Stimulated activated CD8-positive, alpha-beta memory T cell treated with anti-CD3 and anti-CD28 coated beads, Interleukin-15, amount 100 ng/mL, for 1 hour (primary cell): ENCODE data around the gene AK1.
"Not testable (repeated sequence)": the region's sequence is repeated elsewhere in the genome, so short reads cannot be mapped to it uniquely, and the experiment has no call there.

Experiments
- DNase-seq: peaks from one replicate; pipeline ENCODE4 v3.0.0-alpha.2; 2020; ENCODE audit warnings: low read depth

AK1 gene

DNA sequence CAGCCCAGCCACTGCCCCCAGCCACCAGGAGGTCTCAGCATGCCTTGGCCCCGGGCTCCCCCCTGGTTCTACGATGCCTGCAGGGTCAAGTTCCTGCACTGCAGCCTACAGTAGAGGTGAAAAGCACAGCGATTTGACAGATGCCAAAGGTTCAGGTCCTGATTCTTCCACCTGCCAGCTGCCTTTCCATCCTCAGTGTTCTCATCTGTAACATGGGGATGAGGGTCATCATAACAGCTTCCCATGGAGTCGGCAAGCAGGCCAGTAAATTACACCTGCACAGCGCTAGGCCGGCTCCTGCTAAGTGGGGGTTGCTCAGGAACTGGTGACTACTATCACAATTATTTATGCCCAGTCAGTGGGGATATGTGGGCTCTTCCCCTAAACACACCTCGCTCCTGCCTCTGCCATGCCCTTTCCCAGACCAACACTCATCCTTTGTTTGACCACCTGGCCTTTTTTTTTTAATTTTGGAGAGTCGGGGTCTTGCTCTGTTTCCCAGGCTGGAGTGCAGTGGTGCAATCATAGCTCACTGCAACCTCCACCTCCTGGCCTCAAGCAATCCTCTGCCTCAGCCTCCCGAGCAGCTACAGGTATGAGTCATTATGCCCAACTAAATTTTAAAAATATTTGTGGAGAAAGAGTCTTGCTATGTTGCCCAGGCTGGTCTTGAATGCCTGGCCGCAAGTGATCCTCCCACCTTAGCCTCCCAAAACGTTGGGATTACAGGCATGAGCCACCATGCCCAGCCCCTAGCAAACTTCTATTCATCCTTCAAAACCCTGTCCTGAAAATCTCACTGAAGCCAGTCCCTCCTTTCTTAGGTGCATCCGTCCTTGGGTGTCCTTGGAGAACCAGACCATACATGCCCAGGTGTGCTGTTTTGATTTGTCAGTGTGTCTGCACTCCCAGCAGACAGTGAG, 29.4 kb downstream of the AK1 start:
- no peak for DNase-seq

DNA sequence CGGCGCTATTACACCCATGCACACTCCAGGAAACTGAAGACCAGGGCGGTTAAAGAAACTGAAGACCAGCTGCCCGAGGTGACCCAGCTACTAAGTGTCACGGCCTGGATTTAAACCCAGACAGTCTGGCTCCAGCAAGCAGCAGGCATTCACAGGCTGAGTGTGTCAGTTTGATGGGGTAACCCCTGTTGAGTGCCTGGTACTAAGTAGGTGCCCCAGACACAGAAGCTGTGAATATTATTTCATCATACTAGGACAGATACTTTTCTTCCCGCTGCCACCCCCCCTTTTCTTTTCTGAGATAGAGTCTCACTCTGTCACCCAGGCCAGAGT, 30.3 kb downstream of the AK1 start:
- DNase-seq, result no peak

DNA sequence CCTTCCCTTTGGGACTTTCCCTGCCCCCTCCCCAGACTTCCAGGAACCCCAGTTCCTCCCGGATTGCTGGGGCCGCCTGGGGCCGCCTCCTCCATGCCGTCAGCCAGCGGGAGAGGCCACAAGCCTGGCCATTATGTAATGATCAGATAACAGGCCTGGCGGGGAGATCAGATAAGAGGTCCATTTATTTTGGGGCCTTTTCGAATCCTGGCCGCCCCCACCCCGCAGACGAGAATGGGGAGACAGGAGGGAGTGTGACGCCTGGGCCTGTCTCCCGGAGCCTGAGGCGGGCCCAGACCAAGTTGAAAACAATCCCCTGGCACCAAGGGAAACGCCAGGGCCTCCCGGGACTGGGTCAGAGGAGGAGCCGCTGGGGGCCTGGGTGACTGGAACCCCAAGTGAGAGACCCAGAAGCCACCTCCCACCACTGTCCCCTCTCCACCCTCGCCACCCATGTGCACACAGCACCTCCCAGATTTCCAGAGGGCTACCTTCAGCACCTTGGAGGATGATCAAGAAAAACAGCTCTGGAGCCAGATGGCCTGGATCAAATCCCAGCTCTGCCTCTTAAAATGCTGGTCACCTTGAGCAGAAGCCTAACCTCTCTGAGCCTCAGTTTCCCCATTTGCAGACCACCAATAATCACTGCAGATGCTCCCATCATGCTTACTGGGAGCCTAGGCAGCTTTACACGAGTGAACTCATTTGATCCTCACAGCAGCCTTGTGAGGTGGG, 30.9 kb downstream of the AK1 start:
- DNase-seq, result no peak

DNA sequence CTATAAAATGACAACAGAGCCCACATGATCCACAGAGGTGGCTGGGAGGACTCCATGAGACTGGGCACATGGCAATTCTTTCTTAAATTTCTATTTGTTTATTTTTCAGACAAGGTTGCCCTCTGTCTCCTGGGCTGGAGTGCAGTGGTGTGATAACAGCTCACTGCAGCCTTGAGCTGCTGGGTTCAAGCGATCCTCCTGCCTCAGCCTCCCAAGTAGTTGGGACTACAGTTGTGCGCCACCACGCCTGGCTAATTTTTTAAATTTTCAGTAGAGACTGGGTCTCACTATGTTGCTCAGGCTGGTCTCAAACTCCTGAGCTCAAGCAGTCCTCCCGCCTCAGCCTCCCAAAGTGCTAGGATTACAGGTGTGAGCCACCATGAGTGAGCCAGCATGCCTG, 31.9 kb downstream of the AK1 start:
- DNase-seq, result not testable (repeated sequence)

DNA sequence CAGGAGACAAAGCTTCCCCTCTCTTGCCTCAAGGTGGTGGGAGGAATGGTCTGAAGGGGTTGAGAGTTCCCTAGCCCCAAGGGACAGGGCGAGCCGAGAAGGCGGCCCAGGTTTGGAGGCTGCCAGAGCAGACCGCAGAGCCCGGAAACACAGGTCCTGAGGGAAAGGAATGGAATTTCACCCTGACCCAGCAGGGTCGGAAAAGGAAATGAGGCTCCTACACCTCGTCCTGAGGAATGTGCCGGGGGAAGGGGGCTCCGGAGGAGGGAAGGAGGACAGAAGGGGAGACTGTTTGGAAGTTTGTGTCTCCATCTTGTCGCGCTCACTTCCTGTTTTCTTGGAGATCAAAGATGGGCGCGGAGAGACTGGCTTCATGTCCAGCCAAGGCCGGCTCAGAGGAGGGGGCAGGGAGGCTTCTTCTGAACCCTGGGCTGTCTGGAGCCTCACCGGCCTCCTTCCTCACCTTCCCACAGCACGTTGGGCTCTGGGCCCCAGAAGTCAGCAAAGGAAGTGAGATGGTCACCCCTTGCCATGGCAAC, 32.6 kb downstream of the AK1 start:
- no peak for DNase-seq

DNA sequence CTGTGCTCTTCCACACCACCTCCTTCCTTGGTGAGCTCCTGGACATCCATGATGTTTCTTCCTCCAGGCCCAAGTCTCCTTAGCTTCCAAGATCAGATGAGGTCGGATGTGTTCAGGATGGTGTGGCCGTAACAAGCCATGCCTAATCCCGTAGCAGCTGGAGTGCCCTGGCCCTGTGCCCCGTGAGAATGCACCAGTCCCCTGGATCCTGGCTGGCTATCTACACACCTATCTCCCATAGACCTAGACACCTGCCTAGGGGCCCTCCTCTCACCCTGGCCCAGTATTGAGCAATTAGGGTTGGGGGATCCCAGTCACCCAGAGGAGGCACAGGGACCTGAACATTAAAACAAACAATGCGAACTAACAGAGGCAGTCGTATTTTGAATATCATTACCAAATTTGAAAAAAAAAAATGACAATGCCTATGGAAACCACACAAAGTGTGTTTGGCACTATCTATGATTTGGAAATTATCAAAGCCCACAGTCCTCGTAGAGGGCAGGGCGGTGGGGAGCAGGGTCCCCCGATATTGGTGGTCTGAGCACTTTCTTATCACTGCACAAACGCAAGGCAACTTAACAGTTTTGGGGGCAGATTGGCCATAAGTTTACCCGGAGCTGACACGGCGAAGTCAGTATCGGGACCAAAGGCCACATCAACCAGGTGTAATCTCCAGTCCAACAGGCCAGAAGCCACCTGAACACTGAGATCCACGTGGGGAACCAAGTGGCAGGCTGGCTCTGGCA, 36.2 kb downstream of the AK1 start:
- DNase-seq, result no peak

DNA sequence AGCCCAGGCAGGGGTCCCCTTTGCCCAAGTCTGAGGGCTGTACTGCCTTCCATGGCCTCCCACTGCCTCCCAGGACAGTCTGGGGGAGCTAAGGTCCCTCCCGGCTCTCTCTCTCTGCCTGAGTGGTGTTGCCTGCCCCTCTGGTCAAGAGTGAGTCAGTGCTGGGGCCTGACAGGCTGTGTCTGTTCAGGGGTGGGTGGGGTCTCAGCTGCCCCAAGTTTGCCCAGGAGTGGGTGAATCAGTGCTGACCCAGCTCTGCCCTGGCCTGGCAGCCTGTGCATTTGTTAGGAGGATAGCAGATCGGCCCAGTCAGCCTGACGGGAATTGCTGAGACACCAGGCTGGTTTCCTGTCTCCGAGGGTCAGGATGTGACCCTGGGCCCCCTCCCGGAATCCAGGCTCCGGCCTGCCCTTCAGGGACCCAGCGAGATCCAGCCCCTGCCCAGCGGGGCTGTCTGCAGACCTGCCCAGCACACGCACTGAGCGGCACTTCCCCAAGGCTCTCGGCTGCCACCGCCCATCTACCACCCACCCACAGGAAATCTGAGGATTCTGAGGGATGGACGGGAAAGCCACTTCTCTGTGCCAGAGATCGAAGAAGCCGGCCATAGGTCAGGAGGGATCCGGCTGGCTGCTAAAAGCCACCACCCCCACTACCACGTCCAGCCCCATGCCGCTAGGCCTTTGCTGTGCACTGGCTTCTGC, 38.9 kb downstream of the AK1 start:
- DNase-seq, result no peak

DNA sequence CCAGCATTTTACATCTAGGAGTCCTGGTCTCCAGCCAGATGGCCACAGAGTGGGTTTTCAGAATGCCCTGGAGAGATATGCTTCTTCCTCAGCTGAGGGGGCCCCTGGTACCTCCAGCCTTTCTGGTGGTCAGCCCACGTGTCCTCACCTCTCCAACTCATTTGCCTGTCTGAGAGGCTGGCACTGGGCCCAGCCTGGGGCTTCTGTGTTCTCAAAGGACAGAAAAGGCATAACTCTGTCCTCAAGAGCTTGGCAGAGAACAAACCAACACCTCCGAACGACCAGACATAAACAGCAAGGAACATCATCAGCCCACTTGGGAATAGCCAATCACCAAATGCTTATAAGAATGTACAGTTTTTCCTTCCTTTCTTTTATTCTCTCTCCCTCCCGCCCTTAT, 40.1 kb downstream of the AK1 start:
- DNase-seq, result no peak

DNA sequence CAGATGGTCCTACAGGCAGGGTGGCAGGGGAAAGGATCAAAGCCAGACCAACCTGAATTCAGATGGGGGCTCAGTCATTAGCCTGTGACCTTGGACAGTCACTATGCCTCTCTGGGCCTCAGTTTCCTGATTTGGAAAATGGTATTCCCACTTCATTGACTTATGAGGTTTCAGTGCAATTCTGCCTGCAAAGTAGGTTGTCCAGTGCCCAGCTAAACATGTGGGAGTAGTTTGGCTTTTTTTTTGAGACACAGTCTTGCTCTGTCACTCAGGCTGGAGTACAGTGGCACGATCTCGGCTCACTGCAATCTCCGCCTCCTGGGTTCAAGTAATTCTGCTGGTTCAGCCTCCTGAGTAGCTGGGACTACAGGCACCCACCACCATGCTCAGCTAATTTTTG, 40.9 kb downstream of the AK1 start:
- not testable (repeated sequence) for DNase-seq

DNA sequence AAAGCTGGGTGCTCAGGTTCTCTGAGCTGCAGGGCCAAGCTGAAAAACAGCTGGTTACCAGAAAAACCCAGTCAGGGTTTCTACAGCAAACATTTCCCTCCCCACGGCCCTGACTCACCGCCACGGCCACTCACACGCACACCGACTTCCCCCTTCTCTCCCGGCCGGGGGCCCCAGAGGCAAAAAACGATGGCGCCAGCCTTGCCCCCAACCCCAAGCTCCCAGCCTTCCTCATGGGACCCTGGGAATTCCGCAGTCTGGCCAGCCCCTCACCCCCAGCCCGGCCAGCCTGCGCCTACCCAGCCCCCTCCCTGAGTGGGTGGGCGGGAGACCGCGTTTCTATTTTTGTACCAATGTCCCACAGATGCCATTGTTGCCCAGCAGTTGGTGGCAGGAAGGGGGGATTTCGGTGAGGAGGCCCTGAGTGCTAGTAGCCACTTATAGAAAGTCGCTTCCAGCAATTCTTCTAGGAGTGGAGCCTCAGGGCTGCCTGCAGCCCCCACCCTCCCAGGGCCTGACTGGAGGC, 41.4 kb downstream of the AK1 start:
- DNase-seq, result no peak

DNA sequence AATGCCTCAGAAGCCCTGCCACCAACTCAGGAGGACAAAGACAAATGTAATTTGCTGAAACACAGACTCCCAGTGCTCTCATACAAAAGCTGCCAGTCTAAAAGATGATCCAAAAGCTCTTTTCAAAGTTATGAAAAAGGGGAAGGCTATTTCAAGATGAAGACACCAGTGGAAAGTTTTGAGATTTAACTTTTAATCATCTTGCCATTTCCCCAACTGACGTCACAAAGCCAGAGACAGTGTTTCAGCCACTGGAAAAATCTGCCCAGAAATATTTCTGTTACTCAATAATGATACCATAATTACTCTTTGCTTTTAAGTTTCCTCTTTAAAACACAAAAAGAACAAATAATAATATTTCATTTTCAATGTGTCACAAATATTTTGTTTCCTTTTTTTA, 43.9 kb downstream of the AK1 start:
- no peak for DNase-seq

DNA sequence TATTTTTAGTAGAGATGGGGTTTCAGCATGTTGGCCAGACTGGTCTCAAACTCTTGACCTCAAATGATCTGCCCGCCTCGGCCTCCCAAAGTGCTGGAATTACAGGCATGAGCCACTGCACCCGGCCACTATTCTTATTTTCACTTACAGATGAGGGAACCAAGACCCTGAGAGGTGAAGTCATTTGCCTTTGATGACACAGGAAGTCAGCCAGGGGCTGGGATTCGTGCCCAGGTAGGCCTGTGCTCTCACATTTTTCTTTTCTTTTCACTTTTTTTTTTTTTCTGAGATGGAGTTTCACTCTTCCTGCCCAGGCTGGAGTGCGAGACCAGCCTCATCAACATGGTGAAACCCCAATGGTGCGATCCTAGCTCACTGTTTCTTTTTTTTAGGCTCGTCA, 45.2 kb downstream of the AK1 start:
- DNase-seq, result no peak

DNA sequence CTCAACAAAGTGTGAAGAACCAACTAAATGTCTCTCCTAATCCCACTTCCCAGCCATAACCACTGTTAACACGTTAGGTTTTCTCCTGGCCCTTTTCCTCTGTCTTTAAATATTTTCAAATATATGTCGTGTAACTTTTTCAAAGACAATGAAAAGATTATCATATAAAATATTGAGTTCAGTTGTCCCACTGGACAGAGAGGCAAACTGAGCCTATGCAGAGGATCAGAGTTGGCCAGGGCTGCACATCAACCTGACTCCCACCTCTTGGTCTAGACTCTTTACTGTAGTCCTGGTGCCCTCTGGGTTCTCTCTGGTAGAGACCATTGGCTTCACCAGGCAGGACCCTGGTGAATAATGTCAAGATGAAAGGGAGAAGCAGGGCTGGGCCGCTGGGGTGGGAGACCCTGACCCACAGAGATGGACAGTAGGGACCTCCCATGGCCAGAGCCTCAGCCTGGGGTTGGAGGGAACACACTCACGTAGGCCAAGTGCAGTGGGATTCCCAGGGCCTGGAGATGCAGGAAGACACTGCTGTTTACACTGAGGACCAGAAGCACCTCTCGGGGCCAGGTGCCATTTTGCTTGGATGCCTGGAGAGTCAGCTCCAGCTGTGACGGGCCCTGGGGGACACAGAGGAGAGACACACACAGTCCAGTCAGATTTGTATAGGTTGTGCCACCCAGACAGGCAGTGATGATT, 48.1 kb downstream of the AK1 start:
- no peak for DNase-seq

DNA sequence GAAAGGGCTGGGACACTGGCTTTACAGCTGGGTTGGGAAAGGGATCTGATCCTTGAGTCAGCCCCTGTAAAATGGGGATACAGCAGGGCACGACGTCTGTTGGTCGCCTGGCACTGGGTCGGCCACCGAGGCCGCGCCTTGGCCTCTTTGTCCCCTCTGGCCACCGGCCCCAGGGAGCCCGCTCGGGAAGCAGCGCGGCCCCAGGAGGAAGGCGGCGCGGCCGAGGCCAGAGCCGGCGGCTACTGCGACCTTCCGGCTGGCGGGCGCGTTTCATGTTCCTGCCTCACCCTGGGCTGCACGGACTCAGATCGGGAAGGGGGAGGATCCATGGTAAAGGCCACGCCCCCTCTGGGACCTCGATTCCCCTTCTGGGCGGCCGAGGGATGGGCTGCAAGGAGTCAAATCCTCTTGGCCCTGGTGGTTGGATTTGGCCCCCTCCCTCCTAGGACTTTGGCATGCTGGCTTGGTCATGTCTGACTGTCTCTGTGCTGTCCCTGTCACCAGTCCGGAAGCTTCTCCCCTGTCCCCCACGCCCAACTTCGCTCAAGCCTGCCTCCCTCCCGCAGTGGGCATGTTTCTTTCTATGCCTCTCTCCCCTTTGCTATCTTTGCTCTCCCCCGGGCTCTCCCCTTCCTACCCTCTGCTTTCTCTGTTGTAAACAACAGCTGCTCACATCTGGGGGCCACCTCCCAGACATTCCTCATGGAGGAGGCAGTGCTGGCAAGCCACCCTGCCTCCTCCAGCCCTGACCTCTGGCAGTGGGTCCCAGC, 49.0 kb downstream of the AK1 start:
- DNase-seq, result no peak

DNA sequence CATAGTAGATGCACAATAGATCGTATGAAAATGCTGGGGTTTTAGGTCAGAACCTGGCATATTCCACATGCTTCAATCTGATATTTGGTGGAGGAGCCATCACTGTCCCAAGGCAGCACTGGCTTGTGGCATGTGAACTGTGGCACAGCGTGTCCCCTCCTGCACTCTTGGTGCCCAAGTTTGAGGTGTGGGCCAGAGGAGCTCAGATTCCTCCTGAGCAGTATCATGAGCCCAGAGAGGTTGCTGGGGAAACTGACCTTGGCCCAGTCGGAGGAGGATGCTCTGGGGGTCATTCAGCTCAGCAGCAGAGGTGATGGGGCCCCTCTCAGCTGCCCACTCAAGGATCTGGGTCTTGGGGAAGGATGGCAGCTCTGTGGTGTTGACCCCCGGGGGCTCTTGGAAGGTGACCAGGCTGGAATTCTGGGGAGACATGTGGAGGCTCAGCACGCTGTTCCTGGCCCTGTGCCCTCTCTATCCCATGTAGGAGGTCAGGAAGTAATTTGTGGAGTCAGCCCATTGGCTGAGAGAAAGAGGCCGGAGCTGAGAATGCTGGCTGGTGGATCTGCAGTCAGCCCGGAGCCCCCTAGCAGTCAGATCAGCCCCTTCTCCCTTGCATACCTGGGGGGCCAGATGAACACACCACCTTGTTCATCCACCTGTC, 51.1 kb downstream of the AK1 start:
- DNase-seq, result no peak

DNA sequence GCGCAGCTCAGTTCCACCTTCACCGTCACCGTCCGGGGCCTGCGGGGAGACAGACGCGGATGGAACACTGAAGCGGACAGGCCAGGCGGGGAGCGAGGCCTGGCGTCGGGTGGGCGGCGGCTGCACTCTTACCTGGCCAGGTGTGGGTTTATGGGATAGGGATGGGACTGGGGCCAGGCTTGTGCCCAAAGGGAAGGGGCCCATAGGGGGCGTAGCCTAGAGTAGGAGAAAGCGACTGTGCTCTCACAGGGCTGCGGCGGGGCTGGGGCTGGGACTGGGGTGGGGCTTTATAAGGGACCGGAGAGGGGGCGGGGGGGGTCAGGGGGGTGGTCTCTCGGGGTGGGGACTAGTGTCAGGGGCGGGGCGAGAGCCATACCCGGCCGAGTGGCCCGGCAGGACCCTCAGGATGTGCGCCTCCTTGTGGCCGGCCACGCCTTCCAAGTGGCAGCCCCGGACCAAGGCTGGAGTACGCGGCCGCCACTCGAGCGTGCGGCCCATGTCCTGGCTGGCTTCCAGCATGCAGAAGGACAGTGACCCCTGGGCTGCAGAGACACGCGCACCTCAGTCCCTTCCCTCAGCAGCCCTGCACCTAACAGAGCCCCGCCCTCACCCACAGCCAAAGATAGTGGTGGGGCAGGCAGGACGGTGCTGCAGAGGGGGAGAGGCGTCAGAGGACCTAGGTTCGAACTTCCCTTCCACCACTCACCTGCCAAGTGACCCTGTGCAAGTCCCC, 52.0 kb downstream of the AK1 start:
- DNase-seq, result no peak

DNA sequence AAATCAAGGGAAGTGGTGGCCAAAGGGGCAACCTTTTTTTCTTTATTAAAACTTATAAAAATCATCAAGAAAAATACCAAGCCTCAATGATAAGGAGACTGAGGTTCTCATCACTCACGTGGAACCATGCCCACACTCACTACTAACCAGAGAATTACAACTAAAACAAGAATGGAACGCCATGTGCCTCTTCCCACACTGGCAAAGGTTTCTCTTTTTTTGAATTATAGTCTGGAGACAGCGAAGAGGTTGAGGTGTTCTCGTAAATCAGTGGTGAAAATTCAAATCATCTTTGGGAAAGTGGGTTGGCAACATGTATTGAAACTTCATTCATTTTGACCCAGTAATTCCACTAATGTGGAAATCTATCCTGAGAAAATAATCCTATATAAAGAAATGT, 55.4 kb downstream of the AK1 start:
- no peak for DNase-seq

DNA sequence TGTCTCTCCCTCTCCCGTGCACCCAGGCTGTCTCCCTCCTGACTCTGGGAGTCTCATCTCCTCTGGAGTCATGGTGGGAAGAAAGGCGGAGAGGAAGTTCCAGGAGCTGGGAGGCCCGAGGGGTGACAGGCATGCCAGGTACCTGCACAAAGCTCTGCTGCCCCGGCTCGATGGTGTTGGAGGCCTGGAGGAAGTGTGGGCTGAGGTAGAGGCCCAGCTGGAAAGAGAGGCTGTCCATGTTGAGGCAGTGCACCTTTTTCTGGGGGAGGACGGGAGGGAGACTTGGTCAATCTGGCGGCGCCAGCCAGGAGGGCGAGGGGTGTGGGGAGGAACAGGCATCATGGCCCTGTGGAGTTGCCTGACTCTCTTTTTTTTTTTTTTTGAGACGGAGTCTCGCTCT, 58.9 kb downstream of the AK1 start:
- DNase-seq, result no peak

DNA sequence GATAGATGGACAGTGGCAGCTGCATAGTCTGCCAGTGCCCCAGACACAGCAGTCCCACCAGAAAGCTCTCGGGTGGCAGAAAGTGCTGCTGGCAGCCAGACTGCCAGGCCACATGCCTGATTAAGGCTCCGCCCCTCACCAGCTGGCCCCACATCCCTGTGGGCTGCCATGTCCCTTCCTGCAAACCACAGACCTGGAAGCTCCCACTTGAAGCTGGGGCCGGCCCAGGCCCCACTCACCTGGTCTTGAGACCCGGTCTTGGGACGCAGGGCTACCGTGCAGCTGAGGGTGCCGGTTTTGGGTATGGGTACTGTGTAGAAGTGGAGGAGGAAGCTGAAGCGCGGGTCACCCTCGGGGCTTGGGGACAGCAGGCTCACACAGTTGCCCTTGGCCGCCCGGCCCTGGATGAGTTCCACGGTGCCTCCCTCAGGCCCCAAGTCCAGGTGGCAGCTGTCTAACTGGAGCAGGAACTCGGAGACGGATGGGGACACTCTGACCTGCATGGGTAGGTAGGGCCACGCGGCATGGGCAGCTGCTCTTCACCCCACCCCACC, 59.5 kb downstream of the AK1 start:
- no peak for DNase-seq
